GM18873 (cell line): ENCODE measurements around the gene BAZ2B.

ENCODE experiments used
- ATAC-seq: cut with Tn5 transposase; IDR thresholded peaks from one replicate; pipeline ENCODE4 v1.9.1; 2021; ENCODE audit warnings: mild to moderate bottlenecking, moderate library complexity, moderate number of reproducible peaks; ENCODE audit not compliant: unreplicated experiment, low FRiP score

The BAZ2B gene

DNA sequence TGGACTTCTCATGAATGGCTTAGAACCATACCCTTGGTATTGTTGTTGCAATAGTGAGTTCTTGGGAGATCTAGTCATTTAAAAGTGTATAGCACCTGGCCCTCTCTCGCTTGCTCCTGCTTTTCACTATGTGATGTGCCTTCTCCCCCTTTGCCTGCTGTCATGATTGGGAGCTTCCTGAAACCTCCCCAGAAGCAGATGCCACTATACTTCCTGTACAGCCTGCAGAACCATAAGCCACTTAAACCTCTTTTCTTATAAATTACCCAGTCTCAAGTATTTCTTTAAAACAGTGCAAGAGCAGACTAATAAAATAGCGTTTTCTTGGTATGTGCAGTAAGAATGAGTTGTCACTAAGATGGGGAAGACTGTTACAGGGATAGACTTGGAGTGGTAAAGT, 31.6 kb downstream of the BAZ2B start:
- ATAC-seq, result no peak

DNA sequence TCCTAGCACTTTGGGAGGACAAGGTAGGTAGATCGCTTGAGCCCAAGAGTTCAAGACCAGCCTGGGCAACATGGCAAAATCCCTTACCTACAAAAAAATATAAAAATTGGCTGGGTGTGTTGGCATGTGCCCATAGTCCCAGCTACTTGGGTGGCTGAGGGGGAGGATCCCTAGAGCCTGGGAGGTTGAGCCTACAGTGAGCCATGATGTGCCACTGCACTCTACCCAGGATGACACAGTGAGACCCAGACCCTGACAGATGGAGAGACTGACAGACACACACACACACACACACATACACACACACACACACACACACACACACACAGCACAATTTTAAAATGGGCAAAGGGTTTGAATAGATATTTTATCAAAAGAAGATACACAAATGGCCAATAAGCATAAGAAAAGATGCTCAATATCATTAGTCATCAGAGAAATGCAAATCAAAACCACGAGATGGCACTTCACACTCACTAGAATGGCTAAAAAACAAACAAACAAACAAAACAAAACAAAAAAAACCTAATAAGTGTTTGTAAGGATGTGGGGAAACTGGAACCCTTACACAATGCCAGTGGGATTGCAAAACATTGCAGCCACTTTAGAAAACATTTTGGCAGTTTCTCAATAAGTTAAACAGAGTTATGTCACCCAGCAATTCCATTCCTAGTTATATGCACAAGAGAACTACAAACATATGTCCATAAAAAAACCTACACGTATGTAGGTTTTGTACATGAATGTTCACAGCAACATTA, 42.3 kb downstream of the BAZ2B start:
- no peak for ATAC-seq

DNA sequence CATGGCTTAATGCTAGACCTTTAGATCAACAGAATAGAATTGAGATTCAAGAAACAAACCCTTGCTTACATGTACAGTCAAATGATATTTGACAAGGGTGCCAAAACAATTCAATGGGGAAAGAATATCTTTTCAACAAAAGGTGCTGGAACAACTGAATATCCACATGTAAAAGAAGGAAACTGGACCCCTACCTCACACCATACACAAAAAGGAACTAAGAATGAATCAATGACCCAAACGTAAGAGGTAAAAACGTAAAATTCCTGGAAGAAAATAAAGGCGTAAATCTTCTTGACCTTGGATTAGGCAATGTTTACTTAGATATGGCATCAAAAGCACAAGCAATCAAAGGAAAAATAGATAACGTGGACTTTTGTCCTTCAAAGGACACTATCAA, 43.1 kb downstream of the BAZ2B start:
- ATAC-seq, result no peak

DNA sequence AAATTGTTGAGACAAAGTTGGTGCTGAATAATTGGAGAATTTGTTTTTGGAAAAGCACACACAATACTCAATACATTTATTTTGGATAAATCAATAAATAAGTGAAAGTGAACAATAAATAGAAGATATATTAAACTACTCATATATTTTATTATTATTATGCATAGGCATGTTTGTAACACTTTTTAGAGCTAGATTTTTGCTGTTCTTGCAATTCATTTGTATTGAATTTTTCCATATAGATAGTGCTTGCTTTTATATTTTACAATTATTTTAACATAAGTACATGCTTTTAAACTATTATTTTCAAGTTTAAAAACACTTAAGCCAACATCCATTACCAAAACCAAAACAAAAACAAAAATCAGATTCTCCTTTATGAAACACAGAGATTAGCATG, 43.9 kb downstream of the BAZ2B start:
- ATAC-seq, result no peak

DNA sequence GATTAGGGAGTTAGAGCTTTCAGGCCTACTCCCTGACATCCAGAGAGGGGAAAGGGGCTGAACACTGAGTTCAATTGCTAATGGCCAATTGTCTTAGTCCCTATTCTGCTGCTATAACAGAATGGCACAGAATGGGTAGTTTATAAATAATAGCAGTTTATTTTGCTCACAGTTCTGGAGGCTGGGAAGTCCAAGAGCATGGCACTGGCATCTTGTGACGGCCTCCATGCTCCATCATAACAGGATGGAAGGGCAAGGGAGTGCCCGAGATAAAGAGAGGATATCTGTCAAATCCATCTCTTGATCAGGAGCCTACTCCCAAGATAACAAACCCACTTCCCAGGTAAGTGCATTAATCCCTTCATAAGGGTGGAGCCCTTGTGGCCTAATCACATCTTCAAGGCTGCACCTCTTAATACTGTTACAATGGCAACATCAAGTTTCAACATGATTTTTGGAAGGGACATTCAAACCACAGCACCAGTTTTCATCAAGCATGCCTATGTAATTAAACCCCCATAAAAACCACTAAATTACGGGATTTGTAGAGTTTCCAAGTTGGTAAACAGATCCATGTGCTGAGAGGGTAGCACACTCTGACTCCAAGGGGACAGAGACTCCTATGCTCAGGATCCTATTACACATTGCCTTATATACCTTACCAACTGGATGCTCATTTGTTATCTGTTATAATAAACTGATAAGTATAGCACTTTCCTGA, 44.6 kb downstream of the BAZ2B start:
- ATAC-seq, result no peak

DNA sequence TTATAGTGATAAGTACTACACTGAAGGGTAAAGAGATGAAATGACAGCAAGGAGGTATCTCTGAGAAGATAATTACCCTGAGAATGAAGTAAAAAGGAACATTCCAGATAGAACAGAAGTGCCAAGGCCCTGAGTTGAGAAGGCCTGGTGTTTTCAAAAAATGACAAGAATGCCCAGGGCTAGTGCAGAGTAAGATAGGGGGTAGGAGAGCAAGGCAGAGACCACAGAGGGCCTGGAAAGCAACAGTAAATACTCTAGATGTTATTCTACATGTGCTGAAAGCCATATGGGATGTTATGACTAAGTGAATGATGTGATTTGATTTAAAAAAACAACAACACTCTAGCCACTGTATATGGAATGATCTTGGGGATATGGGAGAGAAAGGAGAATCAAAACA, 52.3 kb downstream of the BAZ2B start:
- no peak for ATAC-seq

DNA sequence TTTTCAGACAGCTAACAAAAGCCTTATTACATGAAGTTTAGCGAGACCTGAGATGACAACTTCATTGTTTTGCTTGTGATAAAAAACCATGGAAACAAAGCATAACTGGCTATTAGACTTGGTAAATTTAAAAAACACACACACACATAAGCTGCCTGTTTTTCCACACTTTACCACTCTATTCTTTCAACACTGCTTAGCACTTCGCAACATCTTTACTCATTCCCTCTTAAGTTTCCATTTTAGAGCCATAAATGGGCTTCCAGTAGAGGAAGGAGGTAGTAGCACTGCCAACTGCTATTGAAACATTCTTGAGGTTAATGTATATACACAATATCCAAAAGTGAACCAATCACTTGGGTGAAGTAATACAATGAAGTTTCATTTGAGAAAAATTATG, 54.1 kb downstream of the BAZ2B start:
- ATAC-seq, result no peak

DNA sequence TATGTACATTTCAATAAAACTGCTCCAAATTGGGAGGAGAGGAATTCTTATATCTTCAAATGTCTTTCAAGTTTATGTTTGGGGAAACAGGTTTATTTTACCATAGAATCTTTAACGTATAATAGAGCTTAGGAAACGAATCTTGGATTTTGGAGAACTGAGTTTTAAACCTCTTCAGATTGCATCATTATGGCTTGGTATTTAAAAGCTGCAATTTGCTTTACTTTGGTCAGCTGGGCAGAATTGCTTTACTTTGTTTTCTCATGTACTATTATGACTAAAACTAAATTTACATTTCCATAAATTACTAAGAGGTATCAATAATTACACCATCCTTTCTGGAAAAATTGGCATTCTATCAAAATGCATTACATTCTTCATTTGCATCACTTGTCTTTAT, 54.6 kb downstream of the BAZ2B start:
- ATAC-seq, result no peak

DNA sequence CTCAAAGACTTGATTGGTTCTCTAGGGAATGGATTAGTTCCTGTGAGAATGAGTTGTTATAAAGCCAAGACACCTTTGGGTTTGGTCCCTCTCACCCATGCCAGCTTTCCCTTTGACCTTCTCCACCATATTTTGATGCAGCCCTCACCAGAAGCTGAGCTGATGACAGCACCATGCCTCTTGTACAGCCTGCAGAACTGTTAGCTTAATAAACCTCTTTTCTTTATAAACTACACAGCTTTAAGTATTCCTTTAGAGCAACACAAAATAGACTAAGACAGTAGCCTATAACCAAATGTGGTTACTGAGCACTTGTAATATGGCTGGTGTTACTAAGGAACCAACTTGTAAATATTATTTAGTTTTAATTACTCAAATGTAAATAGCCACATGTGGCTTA, 55.1 kb downstream of the BAZ2B start:
- ATAC-seq, result no peak

DNA sequence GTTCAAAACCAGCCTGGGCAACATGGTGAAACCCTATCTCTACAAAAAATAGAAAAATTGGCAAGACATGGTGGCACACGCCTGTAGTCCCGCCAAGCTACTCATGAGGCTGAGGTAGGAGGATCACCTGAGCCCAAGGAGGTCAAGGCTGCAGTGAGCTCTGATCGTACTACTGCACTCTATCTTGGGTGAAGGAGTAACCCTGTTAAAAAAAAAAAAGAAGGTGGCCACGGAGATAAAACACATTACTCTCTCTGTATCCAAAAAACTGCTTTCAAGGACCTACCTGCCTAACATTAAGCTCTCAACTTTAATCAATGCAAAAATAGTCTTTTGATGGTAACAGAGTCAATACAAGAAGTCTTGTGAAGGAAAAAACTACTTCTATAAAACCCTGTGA, 57.3 kb downstream of the BAZ2B start:
- no peak for ATAC-seq

DNA sequence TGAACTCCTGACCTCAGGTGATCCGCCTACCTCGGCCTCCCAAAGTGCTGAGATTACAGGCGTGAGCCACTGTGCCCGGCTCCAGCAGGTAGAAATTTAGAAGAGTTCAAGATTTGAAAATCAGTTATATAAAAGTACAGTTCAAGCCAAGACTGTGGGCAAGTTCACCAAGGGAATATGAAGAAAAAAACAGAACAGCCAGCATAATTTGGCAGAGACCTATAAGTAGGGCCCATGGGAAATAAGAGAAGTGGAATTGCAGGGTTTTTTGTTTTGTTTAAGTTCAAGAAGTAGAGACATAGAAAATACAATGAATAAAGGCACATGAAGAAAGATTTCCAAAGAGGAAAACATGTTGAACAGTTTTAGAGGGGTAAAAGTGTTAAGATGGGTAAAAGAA, 57.9 kb downstream of the BAZ2B start:
- ATAC-seq, result no peak

DNA sequence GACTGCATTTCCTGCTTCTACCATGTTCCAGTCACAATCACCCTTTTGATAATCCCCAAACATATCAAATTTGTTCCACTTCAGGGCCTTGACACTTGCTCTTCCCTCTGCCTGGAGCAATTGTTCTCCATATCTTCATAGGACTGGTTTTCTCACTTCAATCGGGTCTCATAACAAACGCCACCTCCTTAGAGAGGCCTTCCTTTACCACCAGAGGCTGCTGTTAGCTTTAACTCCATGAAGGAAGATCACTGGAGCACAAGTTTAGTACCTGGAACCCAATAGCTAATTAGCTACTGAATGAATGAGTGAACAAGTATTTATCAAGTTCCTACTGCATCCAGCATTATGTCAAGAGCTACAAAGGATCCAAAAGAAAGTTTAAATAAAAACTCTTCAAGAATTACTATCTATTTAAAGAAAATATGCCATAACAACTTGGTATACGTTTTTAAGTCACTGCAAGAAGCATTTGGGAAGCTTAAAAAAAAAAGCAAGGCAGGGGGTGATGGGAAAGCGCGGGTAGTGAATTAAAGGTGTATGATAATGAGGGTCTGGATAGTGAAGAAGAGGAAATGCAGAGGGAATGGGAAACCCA, 58.8 kb downstream of the BAZ2B start:
- no peak for ATAC-seq

DNA sequence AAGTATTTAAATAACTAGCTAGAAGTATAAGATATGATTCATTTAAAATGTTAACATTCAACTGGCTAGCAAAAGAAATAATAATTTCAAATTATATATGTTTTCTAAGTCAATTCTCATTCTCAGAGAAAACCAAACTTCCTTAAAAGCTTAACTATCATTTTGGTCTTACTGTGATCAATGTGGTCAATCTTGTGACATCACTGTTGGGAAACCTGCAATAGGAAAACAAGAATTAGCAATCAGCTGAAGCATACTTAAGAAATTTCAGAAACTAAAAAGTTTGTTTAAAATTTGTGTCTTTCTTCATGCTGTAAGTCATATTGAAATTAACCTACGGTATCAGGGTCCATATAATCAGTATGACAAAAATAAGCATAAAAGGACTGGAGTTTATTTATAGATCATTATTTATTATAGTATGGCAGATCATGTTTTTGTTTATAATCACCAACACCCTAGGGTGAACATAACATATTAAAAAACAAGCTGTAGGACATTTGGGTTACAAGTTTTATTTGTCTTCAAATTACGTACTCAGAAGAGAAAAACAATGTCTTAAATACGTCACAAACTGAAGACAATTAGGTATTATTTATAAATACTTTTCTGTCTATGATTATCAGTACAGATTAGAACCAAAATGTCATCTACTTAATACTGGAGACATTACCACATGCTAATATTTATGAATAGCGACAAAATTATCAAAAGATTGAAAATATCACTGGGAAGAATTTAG, 60.5 kb downstream of the BAZ2B start:
- no peak for ATAC-seq

DNA sequence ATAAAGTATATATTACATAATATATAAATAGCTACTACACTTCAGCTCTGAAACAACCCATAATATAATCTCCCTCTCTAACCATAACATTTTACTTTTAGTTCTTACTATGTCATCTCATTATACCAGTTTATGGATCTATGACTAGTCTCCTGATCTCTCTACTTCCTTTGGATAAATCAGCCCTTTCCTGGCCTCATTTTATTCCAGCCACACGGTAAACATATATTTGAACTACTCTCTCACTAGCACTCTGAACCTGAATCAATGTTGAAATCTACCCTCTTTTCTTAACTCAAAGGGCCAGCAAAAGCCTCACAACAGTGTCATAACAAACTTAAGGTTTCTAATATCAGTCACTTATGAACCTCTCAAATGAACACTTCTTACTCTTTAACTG, 62.6 kb downstream of the BAZ2B start:
- ATAC-seq, result no peak

DNA sequence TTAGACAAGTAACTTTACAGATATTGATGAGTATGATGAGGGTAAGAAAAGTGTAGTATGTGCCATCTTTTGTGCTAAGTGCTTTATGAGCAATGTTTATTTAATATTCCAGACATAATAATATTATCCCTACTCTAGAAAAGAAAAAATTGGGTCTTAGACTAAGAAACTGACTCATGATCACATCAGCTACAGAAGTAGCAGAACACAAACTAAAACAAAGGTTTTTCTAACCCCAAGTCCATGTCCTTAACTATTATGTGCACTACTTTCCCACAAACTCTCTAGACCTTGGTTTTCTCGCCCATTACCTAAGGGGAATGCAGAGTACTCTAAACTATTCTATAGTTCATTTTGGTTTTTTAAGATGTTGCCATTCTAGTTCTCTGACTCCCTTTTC, 64.5 kb downstream of the BAZ2B start:
- no peak for ATAC-seq

DNA sequence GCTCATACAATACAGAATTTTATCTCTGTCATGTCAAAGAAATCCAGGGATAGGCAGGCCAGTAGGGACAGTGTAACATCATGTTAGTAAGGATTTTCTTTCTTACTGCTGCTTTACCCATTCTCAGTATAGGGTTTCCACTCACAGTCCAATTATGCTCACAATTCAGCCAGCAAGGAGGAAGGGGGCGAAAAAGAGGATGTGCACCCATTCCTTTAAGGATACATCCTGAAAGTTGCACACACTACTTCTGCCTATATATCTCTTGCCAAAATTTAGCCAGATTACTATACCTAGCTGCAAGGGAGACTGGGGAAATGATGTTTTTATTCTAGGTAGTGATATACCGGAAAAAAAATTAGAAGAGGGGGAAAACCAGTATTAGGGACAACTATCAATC, 66.1 kb downstream of the BAZ2B start:
- ATAC-seq, result no peak

DNA sequence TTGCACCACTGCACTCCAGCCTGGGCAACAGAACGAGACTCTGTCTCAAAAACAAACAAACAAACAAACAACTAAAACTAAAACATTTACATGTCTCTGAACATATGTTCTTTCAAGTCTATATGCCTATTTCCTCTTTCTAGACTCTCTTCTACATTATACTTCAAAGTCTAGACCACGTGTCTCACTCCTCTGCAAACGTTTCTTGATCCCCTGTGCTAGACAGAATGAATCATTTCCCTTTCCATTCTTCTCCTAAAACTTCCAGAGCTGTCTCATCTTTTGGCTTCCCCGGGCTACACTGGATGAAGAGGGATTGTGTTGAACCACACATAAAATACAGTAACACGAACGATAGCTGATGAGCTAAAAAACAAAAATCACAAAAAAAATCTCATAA, 67.1 kb downstream of the BAZ2B start:
- no peak for ATAC-seq

DNA sequence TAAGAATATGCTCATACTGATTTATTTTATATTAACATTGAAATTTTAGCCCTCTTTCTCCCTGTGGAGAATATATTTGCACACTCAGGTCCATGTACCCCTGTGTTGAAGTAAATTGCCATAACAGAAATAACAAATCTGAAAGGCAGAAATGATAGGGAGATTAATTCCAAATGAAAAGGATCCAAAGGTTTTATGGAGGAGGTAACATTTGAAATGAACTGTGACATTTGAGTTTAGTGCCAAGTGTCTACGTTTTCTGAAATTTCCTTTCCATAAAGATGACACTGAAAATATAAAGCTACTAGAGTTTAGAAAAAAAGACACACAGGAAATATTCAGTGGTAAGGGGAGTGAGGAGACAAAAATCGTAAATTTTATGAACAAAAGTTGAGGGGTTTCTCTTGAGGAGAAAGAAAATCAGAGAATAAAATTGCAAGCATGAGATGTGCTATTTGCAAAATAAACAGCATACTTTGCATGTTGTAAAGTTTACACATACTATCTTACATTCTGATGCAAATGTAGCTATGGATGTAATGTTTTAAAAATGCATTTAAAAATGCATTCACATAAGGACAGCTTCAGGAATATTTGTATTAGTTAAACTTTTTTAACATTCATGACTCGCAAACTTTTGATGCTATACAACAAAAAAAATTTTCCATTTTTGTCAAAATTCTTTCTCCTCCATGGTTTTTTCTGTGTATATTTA, 69.5 kb downstream of the BAZ2B start:
- no peak for ATAC-seq

DNA sequence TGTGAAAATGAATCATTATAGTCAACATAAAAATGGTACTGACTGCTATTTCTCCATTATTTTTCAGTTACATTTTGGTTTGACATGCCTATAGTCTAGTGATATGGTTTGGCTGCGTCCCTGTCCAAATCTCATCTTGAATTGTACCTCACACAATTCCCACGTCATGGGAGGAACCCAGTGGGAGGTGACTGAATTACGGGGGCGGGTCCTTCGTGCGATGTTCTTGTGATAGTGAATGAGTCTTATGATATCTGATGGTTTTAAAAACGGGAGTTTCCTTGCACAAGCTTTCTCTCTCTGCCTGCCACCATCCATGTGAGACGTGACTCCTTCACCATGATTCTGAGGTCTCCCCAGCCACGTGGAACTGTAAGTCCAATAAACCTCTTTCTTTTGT, 70.3 kb downstream of the BAZ2B start:
- no peak for ATAC-seq

DNA sequence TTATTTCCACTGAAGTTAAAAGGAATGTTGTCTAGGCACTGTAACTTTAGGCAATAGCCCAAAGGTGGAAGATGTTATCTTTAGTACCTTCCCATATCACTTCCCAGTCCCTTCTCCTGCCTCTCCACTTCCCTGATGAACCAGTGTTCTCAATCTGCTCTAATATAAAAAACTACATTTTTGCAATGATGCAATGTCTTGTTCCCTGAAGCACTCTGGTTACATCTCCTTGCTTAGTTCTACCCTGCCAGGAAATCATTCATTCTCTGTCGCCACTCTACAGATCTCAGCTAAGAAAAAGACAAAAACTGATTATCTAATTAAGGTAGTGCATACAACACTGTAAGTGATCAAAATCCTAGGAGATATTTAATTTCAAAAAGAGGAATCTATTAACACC, 71.3 kb downstream of the BAZ2B start:
- no peak for ATAC-seq

DNA sequence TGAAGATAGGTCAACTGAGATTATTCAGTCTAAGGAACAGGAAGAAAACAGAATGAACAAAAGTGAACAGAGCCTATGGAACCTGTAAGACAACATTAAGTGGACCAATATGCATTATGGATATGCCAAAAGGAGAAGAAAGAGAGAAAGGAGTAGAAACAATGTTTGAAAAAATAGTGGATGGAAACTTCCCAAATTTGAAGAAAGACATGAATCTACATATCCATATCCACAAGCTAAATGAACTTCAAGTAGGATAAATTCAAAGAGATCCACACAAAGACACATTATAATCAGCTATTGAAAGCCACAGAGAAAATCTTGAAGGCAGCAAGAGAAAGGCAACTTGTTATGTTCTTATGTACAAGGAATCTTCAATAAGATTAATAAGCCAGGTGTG, 74.2 kb downstream of the BAZ2B start:
- ATAC-seq, result no peak
